HG03439 (cell line): ENCODE data around the gene ZG16.

Source experiments
- ATAC-seq: cut with Tn5 transposase; IDR thresholded peaks from one replicate; pipeline ENCODE4 v1.9.1; 2021; ENCODE audit warnings: mild to moderate bottlenecking, moderate library complexity; ENCODE audit not compliant: unreplicated experiment

The ZG16 gene

GRCh38 chr16:29807426-29808218 is 29.6 kb downstream of the ZG16 start:
- ATAC-seq, result peak; percentile 31

GRCh38 chr16:29808219-29808900 is 30.3 kb downstream of the ZG16 start:
- no peak for ATAC-seq

GRCh38 chr16:29809031-29809747 is 31.1 kb downstream of the ZG16 start:
- ATAC-seq, result no peak

- no peak for ATAC-seq
Measured at GRCh38 chr16:29809850-29810698, 32.0 kb downstream of the ZG16 start.

GRCh38 chr16:29810699-29811169 is 32.7 kb downstream of the ZG16 start:
- ATAC-seq, result no peak

GRCh38 chr16:29811170-29811895 is 33.3 kb downstream of the ZG16 start:
- ATAC-seq, result peak; percentile 19

GRCh38 chr16:29811896-29812665 is 34.0 kb downstream of the ZG16 start, which contains the start of gene PRRT2:
Gene PRRT2, plus strand, starts transcription at chr16:29812193. Its CDS starts 862 bp downstream, at chr16:29813055.
- ATAC-seq, result no peak

- no peak for ATAC-seq
Measured at GRCh38 chr16:29812754-29813643, 34.9 kb downstream of the ZG16 start.

- no peak for ATAC-seq
Measured at GRCh38 chr16:29813644-29814562, 35.8 kb downstream of the ZG16 start.

GRCh38 chr16:29814592-29814991 is 36.5 kb downstream of the ZG16 start:
- no peak for ATAC-seq

GRCh38 chr16:29815032-29815721 is 37.1 kb downstream of the ZG16 start:
- no peak for ATAC-seq

GRCh38 chr16:29815793-29816693 is 38.0 kb downstream of the ZG16 start, which contains the start of gene PAGR1:
Gene PAGR1, plus strand, starts transcription at chr16:29816152. Its CDS starts 374 bp downstream, at chr16:29816526.
- peak; percentile 63 for ATAC-seq

- ATAC-seq, result peak; percentile 11
Measured at GRCh38 chr16:29816694-29817441, 38.8 kb downstream of the ZG16 start.

- no peak for ATAC-seq
Measured at GRCh38 chr16:29818082-29818481, 40.0 kb downstream of the ZG16 start.

- ATAC-seq, result no peak
Measured at GRCh38 chr16:29819506-29819905, 41.5 kb downstream of the ZG16 start.
